ENCODE measurements around the gene AAK1. TPM values are rescaled to one million over a fixed set of nuclear protein-coding genes. Genes with fewer than 3 reads are reported as not detected.

The AAK1 gene
- total and polyA plus RNA-seq, 2 donors (not counting 1 experiment from before 2014, with no cell fraction given): 43.5 to 45.7 TPM

DNA sequence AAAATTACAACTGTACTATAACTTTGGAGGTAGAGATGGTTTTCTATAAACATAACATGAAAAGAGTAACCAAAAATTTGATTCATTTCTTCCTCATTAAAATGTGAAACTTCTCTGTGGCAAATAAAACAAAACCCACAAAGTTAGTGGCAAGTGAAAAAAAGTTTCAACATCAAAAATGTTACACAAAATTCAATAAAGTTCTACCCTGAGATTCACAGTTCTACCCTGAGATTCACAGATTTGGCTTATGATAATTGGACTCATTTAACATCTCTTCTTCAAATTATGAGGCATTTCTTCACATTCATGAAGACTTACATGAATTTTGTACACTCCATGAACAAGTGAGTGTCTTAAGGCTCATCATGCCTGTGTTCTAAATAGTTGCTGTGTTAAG lies 51.0 kb downstream of the AAK1 start:
- Histone ChIP-seq H3K27ac (ENCODE audit: insufficient read depth, low read length) (no peak overlapping the region), H3K4me2 (ENCODE audit: extremely low read depth, insufficient read depth, low read length) (no peak overlapping the region), H3K9me3 (ENCODE audit: control insufficient read depth, insufficient read depth, low read depth, low read length) (no peaks in the 10 kb centered on the region), H2AFZ (ENCODE audit: low read length) (no peak overlapping the region), H3K9ac (ENCODE audit: insufficient read depth, low read length) (no peak overlapping the region), H3K27me3 (ENCODE audit: control insufficient read depth, insufficient read depth, low read length) (no peaks in the 10 kb centered on the region), H3K4me1 (ENCODE audit: control insufficient read depth, extremely low read depth, insufficient read depth, low read length) (peaks cover 3% of the 10 kb centered on the region), H3K79me2 (ENCODE audit: control insufficient read depth, insufficient read depth, low read length) (peaks cover 52% of the 10 kb centered on the region), H4K20me1 (ENCODE audit: control insufficient read depth, extremely low read depth, insufficient read depth, low read length) (no peaks in the 10 kb centered on the region), H3K36me3 (ENCODE audit: control insufficient read depth, insufficient read depth, low read length) (no peaks in the 10 kb centered on the region), H3K4me3 (replicated peaks in 1 of 4; ENCODE audit: control extremely low read depth in 1 of 4, insufficient read depth in 1 of 4, low read depth in 3 of 4, low read length in 4 of 4) (no peak overlapping the region)
- TF ChIP-seq EZH2 (IDR thresholded peaks at IDR 0.05; ENCODE audit: low read length, missing control alignments): no peak
- TF ChIP-seq, protein P1, sequence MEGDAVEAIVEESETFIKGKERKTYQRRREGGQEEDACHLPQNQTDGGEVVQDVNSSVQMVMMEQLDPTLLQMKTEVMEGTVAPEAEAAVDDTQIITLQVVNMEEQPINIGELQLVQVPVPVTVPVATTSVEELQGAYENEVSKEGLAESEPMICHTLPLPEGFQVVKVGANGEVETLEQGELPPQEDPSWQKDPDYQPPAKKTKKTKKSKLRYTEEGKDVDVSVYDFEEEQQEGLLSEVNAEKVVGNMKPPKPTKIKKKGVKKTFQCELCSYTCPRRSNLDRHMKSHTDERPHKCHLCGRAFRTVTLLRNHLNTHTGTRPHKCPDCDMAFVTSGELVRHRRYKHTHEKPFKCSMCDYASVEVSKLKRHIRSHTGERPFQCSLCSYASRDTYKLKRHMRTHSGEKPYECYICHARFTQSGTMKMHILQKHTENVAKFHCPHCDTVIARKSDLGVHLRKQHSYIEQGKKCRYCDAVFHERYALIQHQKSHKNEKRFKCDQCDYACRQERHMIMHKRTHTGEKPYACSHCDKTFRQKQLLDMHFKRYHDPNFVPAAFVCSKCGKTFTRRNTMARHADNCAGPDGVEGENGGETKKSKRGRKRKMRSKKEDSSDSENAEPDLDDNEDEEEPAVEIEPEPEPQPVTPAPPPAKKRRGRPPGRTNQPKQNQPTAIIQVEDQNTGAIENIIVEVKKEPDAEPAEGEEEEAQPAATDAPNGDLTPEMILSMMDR (conservative IDR thresholded peaks at IDR 0.05 in 1 of 2, IDR thresholded peaks at IDR 0.05 in 1 of 2; ENCODE audit: low read depth in 1 of 2, low read length in 2 of 2): no peak
- no peak for DNase-seq (ENCODE audit: low read depth in 2 of 2)

DNA sequence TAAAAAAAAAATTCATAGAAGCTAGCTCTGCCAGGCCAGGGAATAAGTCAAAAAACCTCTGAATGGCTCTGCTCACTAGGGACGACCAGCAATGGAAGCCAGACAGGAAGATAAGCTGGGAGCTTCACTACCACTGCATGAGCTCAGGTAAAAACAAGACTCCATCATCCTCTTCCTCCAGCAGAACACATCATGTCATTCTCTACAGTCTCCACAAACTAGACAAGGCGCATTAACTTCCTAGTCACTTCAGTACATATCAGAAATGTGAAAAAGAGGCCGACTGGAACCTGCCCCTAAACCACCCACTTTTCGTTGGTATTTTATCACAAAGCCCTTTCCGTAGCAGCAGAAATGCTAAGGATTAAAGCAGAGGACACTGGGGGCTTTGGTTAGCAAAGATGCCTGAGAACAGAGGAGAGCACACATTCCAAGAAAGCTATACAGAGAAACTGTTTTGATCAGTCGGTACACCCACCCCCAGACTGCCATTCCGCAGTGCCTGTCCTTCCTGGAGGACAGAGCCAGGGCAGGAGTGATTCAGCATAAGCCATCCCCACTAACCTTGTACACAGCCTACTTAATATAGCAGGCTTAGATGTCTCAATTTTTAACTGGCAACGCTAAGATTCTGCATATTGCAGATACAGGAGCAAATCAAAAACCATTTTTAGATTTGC lies 53.4 kb downstream of the AAK1 start:
- no peak overlapping the region for H3K4me3 ChIP-seq (replicated peaks in 1 of 4; ENCODE audit: control extremely low read depth in 1 of 4, insufficient read depth in 1 of 4, low read depth in 3 of 4, low read length in 4 of 4)
- no peak overlapping the region for H2AFZ ChIP-seq (ENCODE audit: low read length)
- H3K4me1 ChIP-seq (ENCODE audit: control insufficient read depth, extremely low read depth, insufficient read depth, low read length): peaks cover 2% of the 10 kb centered on the region
- no peak overlapping the region for H3K9ac ChIP-seq (ENCODE audit: insufficient read depth, low read length)
- TF ChIP-seq EZH2 (IDR thresholded peaks at IDR 0.05; ENCODE audit: low read length, missing control alignments): no peak
- TF ChIP-seq, protein P1 (conservative IDR thresholded peaks at IDR 0.05 in 1 of 2, IDR thresholded peaks at IDR 0.05 in 1 of 2; ENCODE audit: low read depth in 1 of 2, low read length in 2 of 2): no peak
- H4K20me1 ChIP-seq (ENCODE audit: control insufficient read depth, extremely low read depth, insufficient read depth, low read length): no peaks in the 10 kb centered on the region
- no peaks in the 10 kb centered on the region for H3K27me3 ChIP-seq (ENCODE audit: control insufficient read depth, insufficient read depth, low read length)
- no peaks in the 10 kb centered on the region for H3K36me3 ChIP-seq (ENCODE audit: control insufficient read depth, insufficient read depth, low read length)
- peaks cover 44% of the 10 kb centered on the region for H3K79me2 ChIP-seq (ENCODE audit: control insufficient read depth, insufficient read depth, low read length)
- peak in 1 of 2 donors; percentile 74 for DNase-seq (ENCODE audit: low read depth in 2 of 2)
- H3K4me2 ChIP-seq (ENCODE audit: extremely low read depth, insufficient read depth, low read length): no peak overlapping the region
- no peak overlapping the region for H3K27ac ChIP-seq (ENCODE audit: insufficient read depth, low read length)
- no peaks in the 10 kb centered on the region for H3K9me3 ChIP-seq (ENCODE audit: control insufficient read depth, insufficient read depth, low read depth, low read length)

DNA sequence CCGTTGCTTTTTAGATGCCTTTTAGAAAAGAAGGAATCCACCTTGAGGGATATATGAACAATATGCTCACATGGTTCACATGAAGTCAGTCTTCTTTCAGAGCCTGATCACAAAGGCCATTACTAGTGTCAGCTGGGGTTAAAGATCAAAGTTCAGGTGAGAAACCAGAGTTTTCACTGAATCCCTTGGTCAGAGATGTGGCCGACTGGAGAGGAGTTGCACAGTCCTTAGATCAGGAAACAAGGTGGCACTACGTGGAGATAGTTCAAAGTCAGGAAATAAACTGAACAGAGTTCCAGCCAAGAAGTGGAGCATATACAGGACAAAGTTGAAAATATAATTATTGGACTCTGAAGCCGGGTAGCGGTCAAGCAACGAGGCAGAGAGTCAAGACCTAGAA lies 54.6 kb downstream of the AAK1 start:
- no peak for DNase-seq (ENCODE audit: low read depth in 2 of 2)
- H3K9ac ChIP-seq (ENCODE audit: insufficient read depth, low read length): no peak overlapping the region
- no peaks in the 10 kb centered on the region for H3K9me3 ChIP-seq (ENCODE audit: control insufficient read depth, insufficient read depth, low read depth, low read length)
- H3K4me3 ChIP-seq (replicated peaks in 1 of 4; ENCODE audit: control extremely low read depth in 1 of 4, insufficient read depth in 1 of 4, low read depth in 3 of 4, low read length in 4 of 4): no peak overlapping the region
- no peaks in the 10 kb centered on the region for H3K4me1 ChIP-seq (ENCODE audit: control insufficient read depth, extremely low read depth, insufficient read depth, low read length)
- H3K27ac ChIP-seq (ENCODE audit: insufficient read depth, low read length): no peak overlapping the region
- no peaks in the 10 kb centered on the region for H4K20me1 ChIP-seq (ENCODE audit: control insufficient read depth, extremely low read depth, insufficient read depth, low read length)
- H3K36me3 ChIP-seq (ENCODE audit: control insufficient read depth, insufficient read depth, low read length): no peaks in the 10 kb centered on the region
- H3K4me2 ChIP-seq (ENCODE audit: extremely low read depth, insufficient read depth, low read length): no peak overlapping the region
- no peaks in the 10 kb centered on the region for H3K27me3 ChIP-seq (ENCODE audit: control insufficient read depth, insufficient read depth, low read length)
- TF ChIP-seq, protein P1 (conservative IDR thresholded peaks at IDR 0.05 in 1 of 2, IDR thresholded peaks at IDR 0.05 in 1 of 2; ENCODE audit: low read depth in 1 of 2, low read length in 2 of 2): no peak
- no peak for TF ChIP-seq EZH2 (IDR thresholded peaks at IDR 0.05; ENCODE audit: low read length, missing control alignments)
- peaks cover 45% of the 10 kb centered on the region for H3K79me2 ChIP-seq (ENCODE audit: control insufficient read depth, insufficient read depth, low read length)
- no peak overlapping the region for H2AFZ ChIP-seq (ENCODE audit: low read length)

Data from fibroblast of lung (primary cell).